ENCODE data around the gene GRID2IP.
A peak's percentile ranks its signal among the peaks of the same experiment; 100 is the strongest.
"Not testable (repeated sequence)": the region's sequence is repeated elsewhere in the genome, so short reads cannot be mapped to it uniquely, and the experiment has no call there.

GRID2IP gene

GRCh38 chr7:6589151-6589828 is 38.0 kb upstream of the GRID2IP start:
- no peak overlapping the region for H3K27ac ChIP-seq (ENCODE audit: low read length)
- H4K20me1 ChIP-seq (ENCODE audit: insufficient read depth, low read length) = no peaks in the 10 kb centered on the region
- H2AFZ ChIP-seq (ENCODE audit: low read depth, low read length) = no peak overlapping the region
- H3K4me2 ChIP-seq (ENCODE audit: low read length) = peak overlapping the region; percentile 61
- H3K27me3 ChIP-seq (ENCODE audit: low read depth, low read length) = no peaks in the 10 kb centered on the region
- peaks cover 16% of the 10 kb centered on the region for H3K79me2 ChIP-seq (ENCODE audit: low read length)
- H3K4me1 ChIP-seq (ENCODE audit: low read length) = peaks cover 4% of the 10 kb centered on the region; the same call in 1 of the 2 replicates
- TF ChIP-seq EZH2phosphoT487 (IDR thresholded peaks at IDR 0.05; ENCODE audit: low read depth) = no peak
- peak overlapping the region; percentile 54 for H3K4me3 ChIP-seq (ENCODE audit: low read length)
- H3K9me3 ChIP-seq (ENCODE audit: insufficient read depth, low read length) = no peaks in the 10 kb centered on the region
- peaks cover 12% of the 10 kb centered on the region for H3K36me3 ChIP-seq (replicated peaks; ENCODE audit: low read depth, low read length)
- no peak overlapping the region for H3K9ac ChIP-seq (ENCODE audit: low read length)

- H3K9me3 ChIP-seq (ENCODE audit: insufficient read depth, low read length) = no peaks in the 10 kb centered on the region
- H2AFZ ChIP-seq (ENCODE audit: low read depth, low read length) = no peak overlapping the region
- no peak overlapping the region for H3K9ac ChIP-seq (ENCODE audit: low read length)
- H3K79me2 ChIP-seq (ENCODE audit: low read length) = peaks cover 16% of the 10 kb centered on the region
- H3K27me3 ChIP-seq (ENCODE audit: low read depth, low read length) = no peaks in the 10 kb centered on the region
- no peaks in the 10 kb centered on the region for H4K20me1 ChIP-seq (ENCODE audit: insufficient read depth, low read length)
- no peak for TF ChIP-seq EZH2phosphoT487 (IDR thresholded peaks at IDR 0.05; ENCODE audit: low read depth)
- no peak for TF ChIP-seq CTCF (IDR thresholded peaks at IDR 0.05; ENCODE audit: low read depth, low read length)
- peaks cover 4% of the 10 kb centered on the region; the same call in 1 of the 2 replicates for H3K4me1 ChIP-seq (ENCODE audit: low read length)
- H3K36me3 ChIP-seq (replicated peaks; ENCODE audit: low read depth, low read length) = peaks cover 12% of the 10 kb centered on the region
- no peak overlapping the region for H3K27ac ChIP-seq (ENCODE audit: low read length)
- H3K4me3 ChIP-seq (ENCODE audit: low read length) = no peak overlapping the region
- no peak overlapping the region for H3K4me2 ChIP-seq (ENCODE audit: low read length)
These were observed 37.3 kb upstream of the GRID2IP start for GRCh38 chr7:6588566-6588965.

GRCh38 chr7:6585746-6586432 is 34.6 kb upstream of the GRID2IP start:
- not testable (repeated sequence) for H3K27ac ChIP-seq (ENCODE audit: low read length); H3K4me2 ChIP-seq (ENCODE audit: low read length); H3K9me3 ChIP-seq (ENCODE audit: insufficient read depth, low read length); H3K4me3 ChIP-seq (ENCODE audit: low read length); H3K79me2 ChIP-seq (ENCODE audit: low read length); H3K27me3 ChIP-seq (ENCODE audit: low read depth, low read length); H4K20me1 ChIP-seq (ENCODE audit: insufficient read depth, low read length); H2AFZ ChIP-seq (ENCODE audit: low read depth, low read length); H3K9ac ChIP-seq (ENCODE audit: low read length)
- Histone ChIP-seq H3K4me1 (ENCODE audit: low read length) (peaks cover 14% of the 10 kb centered on the region), H3K36me3 (replicated peaks; ENCODE audit: low read depth, low read length) (peaks cover 22% of the 10 kb centered on the region)

- Histone ChIP-seq H3K27me3 (ENCODE audit: low read depth, low read length) (no peaks in the 10 kb centered on the region), H3K79me2 (ENCODE audit: low read length) (peaks cover 12% of the 10 kb centered on the region; the same call in 1 of the 2 replicates), H3K9ac (ENCODE audit: low read length) (no peak overlapping the region), H2AFZ (ENCODE audit: low read depth, low read length) (no peak overlapping the region), H4K20me1 (ENCODE audit: insufficient read depth, low read length) (no peaks in the 10 kb centered on the region), H3K36me3 (replicated peaks; ENCODE audit: low read depth, low read length) (peaks cover 12% of the 10 kb centered on the region), H3K4me1 (ENCODE audit: low read length) (peaks cover 18% of the 10 kb centered on the region), H3K27ac (ENCODE audit: low read length) (no peak overlapping the region), H3K9me3 (ENCODE audit: insufficient read depth, low read length) (no peaks in the 10 kb centered on the region), H3K4me2 (ENCODE audit: low read length) (no peak overlapping the region), H3K4me3 (ENCODE audit: low read length) (no peak overlapping the region)
- no peak for TF ChIP-seq EZH2phosphoT487 (IDR thresholded peaks at IDR 0.05; ENCODE audit: low read depth)
These were observed 28.2 kb upstream of the GRID2IP start for GRCh38 chr7:6579446-6579845.

- Histone ChIP-seq H3K27ac (ENCODE audit: low read length) (no peak overlapping the region), H3K4me1 (ENCODE audit: low read length) (peaks cover 18% of the 10 kb centered on the region), H4K20me1 (ENCODE audit: insufficient read depth, low read length) (no peaks in the 10 kb centered on the region), H3K9ac (ENCODE audit: low read length) (peak overlapping the region; percentile 82), H3K79me2 (ENCODE audit: low read length) (peaks cover 12% of the 10 kb centered on the region; the same call in 1 of the 2 replicates), H2AFZ (ENCODE audit: low read depth, low read length) (no peak overlapping the region), H3K4me2 (ENCODE audit: low read length) (peak overlapping the region; percentile 59), H3K4me3 (ENCODE audit: low read length) (peak overlapping the region; percentile 91), H3K9me3 (ENCODE audit: insufficient read depth, low read length) (no peaks in the 10 kb centered on the region), H3K36me3 (replicated peaks; ENCODE audit: low read depth, low read length) (peaks cover 12% of the 10 kb centered on the region), H3K27me3 (ENCODE audit: low read depth, low read length) (no peaks in the 10 kb centered on the region)
- TF ChIP-seq EZH2phosphoT487 (IDR thresholded peaks at IDR 0.05; ENCODE audit: low read depth) (no peak), CTCF (IDR thresholded peaks at IDR 0.05; ENCODE audit: low read depth, low read length) (no peak)
These were observed 27.1 kb upstream of the GRID2IP start for GRCh38 chr7:6578114-6579084.
